Activated CD8-positive, alpha-beta T cell treated with anti-CD3 and anti-CD28 coated beads for 36 hours (primary cell): ENCODE measurements around the gene NEURL3. TPM values are rescaled to one million over a fixed set of nuclear protein-coding genes. Genes with fewer than 3 reads are reported as not detected.

Experiments
- ATAC-seq: fragments of 200-7000 bp; cut with Tn5 transposase; one replicate; pipeline ENCODE4 v1.10.0; 2021; ENCODE audit warnings: mild to moderate bottlenecking, moderate library complexity
- CTCF ChIA-PET: fragments of 350-600 bp; sonication (Branson Sonifier 250); formaldehyde crosslinking; loops from one replicate; lab custom pipeline; 2021; ENCODE audit warnings: antibody characterized with exemption; lab: Charles Lee
- POLR2A ChIA-PET: fragments of 350-600 bp; sonication (Branson Sonifier 250); formaldehyde crosslinking; loops from one replicate; lab custom pipeline; 2021; ENCODE audit warnings: antibody characterized with exemption; lab: Charles Lee
- DNase-seq: peaks from one replicate; pipeline ENCODE4 v3.0.0-alpha.2; 2020
- H3K27ac Mint-ChIP-seq: one replicate; pipeline ENCODE4 v1.8.0; 2021; ENCODE audit warnings: mild to moderate bottlenecking, mixed read lengths
- H3K27me3 Mint-ChIP-seq: one replicate; pipeline ENCODE4 v1.8.0; 2021; ENCODE audit warnings: mixed read lengths
- H3K36me3 Mint-ChIP-seq: one replicate; pipeline ENCODE4 v1.8.0; 2021; ENCODE audit warnings: low read depth, mixed read lengths
- H3K4me1 Mint-ChIP-seq: one replicate; pipeline ENCODE4 v1.8.0; 2021; ENCODE audit warnings: low read depth, mixed read lengths
- H3K4me3 Mint-ChIP-seq: one replicate; pipeline ENCODE4 v1.8.0; 2021; ENCODE audit warnings: mild to moderate bottlenecking, moderate library complexity, mixed read lengths
- H3K9me3 Mint-ChIP-seq: one replicate; pipeline ENCODE4 v1.8.0; 2021; ENCODE audit warnings: mixed read lengths
- intact Hi-C: fragments of 100-400 bp; cut with micrococcal nuclease; formaldehyde crosslinking; loops from one replicate; pipeline ENCODE4 v1.10.0; 2022
- total RNA-seq, 2 experiments: library from RNA; stranded (reverse); gene quantifications; one replicate each; pipeline ENCODE4 v1.2.3, GENCODE V29; 2021
- TF ChIP-seq, protein P1 (sequence below): fragments of 200-600 bp; IDR thresholded peaks from one replicate; pipeline ENCODE4 v1.8.0; 2022; ENCODE audit warnings: antibody characterized with exemption, mild to moderate bottlenecking

Gene NEURL3
- total RNA-seq, 2 experiments from 2014 or later = 0.25 TPM; not detected in 1

DNA sequence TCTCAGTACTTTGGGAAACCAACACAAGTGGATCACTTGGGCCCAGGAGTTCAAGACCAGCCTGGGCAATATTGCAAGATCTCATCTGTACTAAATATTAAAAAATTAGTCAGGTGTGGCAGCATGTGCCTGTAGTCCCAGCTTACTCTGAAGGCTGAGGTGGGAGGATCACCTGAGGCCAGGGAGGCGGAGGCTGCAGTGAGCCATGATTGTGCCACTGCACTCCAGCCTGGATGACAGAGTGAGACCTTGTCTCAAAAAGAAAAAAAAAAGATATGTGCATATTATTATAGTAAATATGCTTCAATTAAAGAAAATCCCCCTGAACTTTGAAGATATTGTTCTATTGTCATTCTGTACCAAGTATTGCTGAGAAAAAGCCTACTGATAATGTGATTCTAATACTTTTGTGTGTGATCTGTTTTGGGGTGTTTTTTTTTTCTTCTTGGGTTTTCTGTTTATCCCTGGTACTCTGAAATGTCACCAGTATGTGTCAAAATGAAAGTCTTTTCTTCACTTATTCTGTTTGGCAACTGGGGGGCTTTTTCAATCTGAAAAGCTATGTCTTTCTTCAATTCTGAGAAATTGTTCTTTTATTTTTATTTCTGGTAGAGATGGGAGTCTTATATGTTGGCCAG lies 13.2 kb downstream of the NEURL3 start:
- peaks cover 13% of the 10 kb centered on the region for H3K36me3 Mint-ChIP-seq
- H3K4me3 Mint-ChIP-seq = peak overlapping the region; percentile 30
- H3K9me3 Mint-ChIP-seq = peaks cover 18% of the 10 kb centered on the region
- H3K4me1 Mint-ChIP-seq = peaks cover 48% of the 10 kb centered on the region
- POLR2A ChIA-PET = interaction anchor here (1.1 to 1.6 kb wide), 2 partner anchors 11 to 36 kb away, joined by 3 to 4 read pairs; no protein-coding TSS in a partner anchor
- peak overlapping the region; percentile 85 for H3K27ac Mint-ChIP-seq
- ATAC-seq = peak; percentile 78
- no peaks in the 10 kb centered on the region for H3K27me3 Mint-ChIP-seq
- CTCF ChIA-PET = interaction anchor here (0.8 to 2.2 kb wide), 6 partner anchors 13 to 85 kb away, joined by 3 to 14 read pairs (median 3); partner anchors contain the start of gene NEURL3
- intact Hi-C loops = loop anchor here (5.0 kb wide), 1 partner anchor 45 kb away; the partner anchor contains the start of gene ARID5A
- peak; percentile 49 for DNase-seq
- TF ChIP-seq, protein P1, sequence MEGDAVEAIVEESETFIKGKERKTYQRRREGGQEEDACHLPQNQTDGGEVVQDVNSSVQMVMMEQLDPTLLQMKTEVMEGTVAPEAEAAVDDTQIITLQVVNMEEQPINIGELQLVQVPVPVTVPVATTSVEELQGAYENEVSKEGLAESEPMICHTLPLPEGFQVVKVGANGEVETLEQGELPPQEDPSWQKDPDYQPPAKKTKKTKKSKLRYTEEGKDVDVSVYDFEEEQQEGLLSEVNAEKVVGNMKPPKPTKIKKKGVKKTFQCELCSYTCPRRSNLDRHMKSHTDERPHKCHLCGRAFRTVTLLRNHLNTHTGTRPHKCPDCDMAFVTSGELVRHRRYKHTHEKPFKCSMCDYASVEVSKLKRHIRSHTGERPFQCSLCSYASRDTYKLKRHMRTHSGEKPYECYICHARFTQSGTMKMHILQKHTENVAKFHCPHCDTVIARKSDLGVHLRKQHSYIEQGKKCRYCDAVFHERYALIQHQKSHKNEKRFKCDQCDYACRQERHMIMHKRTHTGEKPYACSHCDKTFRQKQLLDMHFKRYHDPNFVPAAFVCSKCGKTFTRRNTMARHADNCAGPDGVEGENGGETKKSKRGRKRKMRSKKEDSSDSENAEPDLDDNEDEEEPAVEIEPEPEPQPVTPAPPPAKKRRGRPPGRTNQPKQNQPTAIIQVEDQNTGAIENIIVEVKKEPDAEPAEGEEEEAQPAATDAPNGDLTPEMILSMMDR = no peak

DNA sequence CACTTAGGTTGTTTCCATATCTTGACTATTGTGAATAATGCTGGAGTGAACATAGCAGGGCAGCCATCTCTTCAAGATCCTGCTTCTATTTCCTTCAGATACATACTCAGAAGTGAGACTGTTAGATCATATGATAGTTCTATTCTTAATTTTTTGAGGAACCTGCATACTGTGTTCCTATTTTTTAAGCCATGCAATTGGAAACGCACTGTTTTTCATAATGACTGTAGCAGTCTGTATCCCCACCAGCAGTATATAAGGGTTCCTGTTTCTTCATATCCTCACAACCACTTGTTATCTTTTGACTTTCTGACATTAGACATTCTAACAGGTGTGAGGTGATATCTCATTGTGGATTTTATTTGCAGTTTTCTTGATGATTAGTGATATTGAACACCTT lies 15.5 kb downstream of the NEURL3 start:
- peaks cover 57% of the 10 kb centered on the region for H3K4me1 Mint-ChIP-seq
- peak overlapping the region; percentile 1 for H3K27ac Mint-ChIP-seq
- TF ChIP-seq, protein P1 = no peak
- H3K27me3 Mint-ChIP-seq = no peaks in the 10 kb centered on the region
- intact Hi-C loops = loop anchor here (5.0 kb wide), 1 partner anchor 48 kb away; the partner anchor contains the start of gene ARID5A
- no peak overlapping the region for H3K4me3 Mint-ChIP-seq
- CTCF ChIA-PET = interaction anchor here (1.0 to 2.0 kb wide), 2 partner anchors 20 to 82 kb away, joined by 3 to 6 read pairs; no protein-coding TSS in a partner anchor
- ATAC-seq (no peak), DNase-seq (no peak)
- H3K36me3 Mint-ChIP-seq = peaks cover 7% of the 10 kb centered on the region
- peaks cover 8% of the 10 kb centered on the region for H3K9me3 Mint-ChIP-seq
- POLR2A ChIA-PET = interaction anchor here (0.7 to 1.6 kb wide), 3 partner anchors 9 to 184 kb away, joined by 3 to 4 read pairs (median 4); no protein-coding TSS in a partner anchor

DNA sequence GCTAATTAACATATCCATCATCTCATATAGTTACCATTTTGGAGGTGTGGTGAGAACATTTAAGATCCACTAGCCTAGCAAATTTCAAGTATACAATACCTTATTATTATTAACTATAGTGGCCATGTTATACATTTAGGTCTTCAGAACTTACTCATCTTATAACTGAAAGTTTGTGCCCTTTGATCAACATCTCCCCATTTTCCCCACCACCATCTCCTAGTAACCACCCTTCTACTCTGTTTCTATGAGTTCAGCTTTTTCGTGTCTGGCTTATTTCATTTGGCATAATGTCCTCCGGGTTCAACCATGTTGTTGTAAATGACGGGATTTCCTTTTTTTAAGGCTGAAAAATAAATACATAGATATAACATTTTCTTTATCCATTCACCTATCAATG lies 15.9 kb downstream of the NEURL3 start:
- TF ChIP-seq, protein P1 = no peak
- DNase-seq (no peak), ATAC-seq (no peak)
- Mint-ChIP-seq H3K27me3 (no peaks in the 10 kb centered on the region), H3K9me3 (peaks cover 7% of the 10 kb centered on the region), H3K4me1 (peaks cover 59% of the 10 kb centered on the region), H3K36me3 (peaks cover 5% of the 10 kb centered on the region), H3K27ac (peak overlapping the region; percentile 1), H3K4me3 (no peak overlapping the region)
- intact Hi-C loops = no loop called here
- ChIA-PET POLR2A (interaction anchor here (0.7 to 1.6 kb wide), 2 partner anchors 39 to 183 kb away, joined by 4 read pairs; no protein-coding TSS in a partner anchor), CTCF (interaction anchor here (1.0 to 2.0 kb wide), 4 partner anchors 19 to 82 kb away, joined by 3 to 6 read pairs (median 4); no protein-coding TSS in a partner anchor)

DNA sequence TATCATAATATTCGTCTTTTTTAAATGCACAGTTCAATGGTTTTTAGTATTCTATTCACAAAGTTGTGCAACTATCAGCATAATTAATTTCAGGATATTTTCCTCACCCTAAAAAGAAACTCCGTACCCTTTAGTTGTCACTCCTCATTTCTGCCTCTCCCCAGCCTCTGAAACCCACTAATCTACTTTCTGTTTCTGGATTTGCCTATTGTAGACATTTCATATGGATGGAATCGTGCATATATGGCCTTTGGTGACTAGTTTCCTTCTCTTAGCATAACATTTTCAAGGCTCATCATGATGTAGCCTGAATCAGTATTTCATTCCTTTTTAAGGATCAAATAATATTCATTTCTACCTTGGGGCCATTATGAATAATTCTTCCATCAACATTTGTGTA lies 18.5 kb downstream of the NEURL3 start:
- TF ChIP-seq, protein P1 = no peak
- intact Hi-C loops = no loop called here
- ChIA-PET CTCF (interaction anchor here (1.7 kb wide), 1 partner anchor 43 kb away, joined by 4 read pairs; no protein-coding TSS in a partner anchor), POLR2A (interaction anchor here (0.7 to 2.0 kb wide), 9 partner anchors 9 to 322 kb away, joined by 3 to 11 read pairs (median 3); partner anchors contain the start of gene NEURL3)
- H3K36me3 Mint-ChIP-seq = peaks cover 3% of the 10 kb centered on the region
- ATAC-seq (no peak), DNase-seq (no peak)
- peak overlapping the region; percentile 86 for H3K4me3 Mint-ChIP-seq
- H3K4me1 Mint-ChIP-seq = peaks cover 43% of the 10 kb centered on the region
- peak overlapping the region; percentile 96 for H3K27ac Mint-ChIP-seq
- H3K9me3 Mint-ChIP-seq = peaks cover 2% of the 10 kb centered on the region
- H3K27me3 Mint-ChIP-seq = no peaks in the 10 kb centered on the region
